ENCODE results near the gene CFAP53. TPM values are rescaled to one million over a fixed set of nuclear protein-coding genes. Genes with fewer than 3 reads are reported as not detected.

Gene CFAP53
- total and polyA plus RNA-seq, 11 donors = 0.10 to 0.62 (median 0.15) TPM; not detected in 6

GRCh38 chr18:50179465-50179864, 86.8 kb downstream of the CFAP53 start:
- 63 to 92% (median 81%) methylated on average over 2 of the region's 2 CpGs for WGBS, 4 donors
- TF ChIP-seq POLR2A (IDR thresholded peaks at IDR 0.05) (no peak), CTCF (IDR thresholded peaks at IDR 0.05) (no peak)
- no peaks in the 10 kb centered on the region for H3K36me3 ChIP-seq
- no peak for DNase-seq
- no peaks in the 10 kb centered on the region for H3K4me1 ChIP-seq
- peaks cover 0 to 26% (median 3%) of the 10 kb centered on the region in 9 donors for H3K27me3 ChIP-seq
- intact Hi-C loops (cut with DNase I) = loop anchor here in 1 of 10 donors (10.0 kb wide), 1 partner anchor 465 kb away; no protein-coding TSS in a partner anchor
- no peaks in the 10 kb centered on the region for H3K9me3 ChIP-seq
- no peak overlapping the region for H3K4me3 ChIP-seq
- no peak overlapping the region for H3K27ac ChIP-seq
- no peak for ATAC-seq

GRCh38 chr18:50177294-50177992, 88.9 kb downstream of the CFAP53 start:
- peaks cover 0 to 26% (median 0%) of the 10 kb centered on the region in 9 donors for H3K27me3 ChIP-seq
- no peaks in the 10 kb centered on the region for H3K4me1 ChIP-seq
- H3K36me3 ChIP-seq = no peaks in the 10 kb centered on the region
- DNase-seq = no peak
- H3K9me3 ChIP-seq = no peaks in the 10 kb centered on the region
- no peak for ATAC-seq
- TF ChIP-seq POLR2A (IDR thresholded peaks at IDR 0.05) = no peak
- no peak for TF ChIP-seq CTCF (IDR thresholded peaks at IDR 0.05)
- no peak overlapping the region for H3K4me3 ChIP-seq
- 48 to 63% (median 55%) methylated on average over 3 of the region's 3 CpGs for WGBS, 4 donors
- intact Hi-C loops (cut with DNase I) = loop anchor here in 1 of 10 donors (10.0 kb wide), 1 partner anchor 467 kb away; no protein-coding TSS in a partner anchor
- H3K27ac ChIP-seq = no peak overlapping the region

Other genes with a start within 250 kb of the CFAP53 start
- gene MYO5B, start 71.3 kb downstream of the CFAP53 start, total RNA-seq = 1 to 10 TPM in 7 of 9 donors, under 1 TPM in 2; 0.51 to 5.9 (median 1.6) TPM
- gene MYO5B, start 71.3 kb downstream of the CFAP53 start, polyA plus RNA-seq = under 1 TPM; 0.75 to 0.84 TPM
- gene MBD1, start 15.0 kb upstream of the CFAP53 start, total RNA-seq = 10 to 100 TPM; 43.9 to 87.7 (median 51.4) TPM
- 10 to 100 TPM; 22.4 to 70.7 TPM for gene MBD1, start 15.0 kb upstream of the CFAP53 start, polyA plus RNA-seq
- 10 to 100 TPM; 18.3 to 36.7 (median 33.2) TPM for gene CXXC1, start 21.2 kb upstream of the CFAP53 start, total RNA-seq
- gene CXXC1, start 21.2 kb upstream of the CFAP53 start, polyA plus RNA-seq = 10 to 100 TPM; 36.2 to 39.5 TPM
- gene SKA1, start 108.6 kb upstream of the CFAP53 start, total RNA-seq = 1 to 10 TPM in 1 of 9 donors, under 1 TPM in 5, not detected in 3; 0.16 to 4.4 (median 0.38) TPM
- under 1 TPM; 0.11 to 0.35 TPM for gene SKA1, start 108.6 kb upstream of the CFAP53 start, polyA plus RNA-seq

Measured in heart left ventricle (tissue), 16 donors.